Stimulated activated CD4-positive, alpha-beta T cell treated with anti-CD3 and anti-CD28 coated beads, Interleukin-12 subunit alpha, Interleukin-12 subunit beta, amount 100 ng/mL, for 4 hours (primary cell): ENCODE data around the gene TIMM8B.
"Not testable (repeated sequence)": the region's sequence is repeated elsewhere in the genome, so short reads cannot be mapped to it uniquely, and the experiment has no call there.

Experiments
- DNase-seq: peaks from one replicate; pipeline ENCODE4 v3.0.0-alpha.2; 2020

TIMM8B gene

GRCh38 chr11:112073941-112074811 lies 12.4 kb downstream of the TIMM8B start, which contains the start of the genes NKAPD1 and PIH1D2:
Gene NKAPD1, plus strand, starts transcription at chr11:112074299. Its CDS starts 1,276 bp downstream, at chr11:112075575.
Gene PIH1D2, minus strand, starts transcription at chr11:112074017. Its CDS starts 843 bp downstream, at chr11:112073174.
- peak; percentile 67 for DNase-seq

GRCh38 chr11:112062923-112063322 lies 23.6 kb downstream of the TIMM8B start:
- DNase-seq = no peak

GRCh38 chr11:112058103-112058502 lies 28.5 kb downstream of the TIMM8B start:
- no peak for DNase-seq

GRCh38 chr11:112057170-112057569 lies 29.4 kb downstream of the TIMM8B start:
- DNase-seq = no peak

- no peak for DNase-seq
Measured at GRCh38 chr11:112051768-112052167, 34.8 kb downstream of the TIMM8B start.

- no peak for DNase-seq
Measured at GRCh38 chr11:112050721-112051120, 35.8 kb downstream of the TIMM8B start.

- no peak for DNase-seq
Measured at GRCh38 chr11:112049777-112050176, 36.8 kb downstream of the TIMM8B start.

GRCh38 chr11:112048256-112048655 lies 38.3 kb downstream of the TIMM8B start:
- DNase-seq = not testable (repeated sequence)

- DNase-seq = not testable (repeated sequence)
Measured at GRCh38 chr11:112046647-112047046, 39.9 kb downstream of the TIMM8B start.

GRCh38 chr11:112044961-112045360 lies 41.6 kb downstream of the TIMM8B start:
- no peak for DNase-seq

- no peak for DNase-seq
Measured at GRCh38 chr11:112042961-112043304, 43.6 kb downstream of the TIMM8B start.

GRCh38 chr11:112042161-112042960 lies 44.2 kb downstream of the TIMM8B start:
- DNase-seq = no peak

- no peak for DNase-seq
Measured at GRCh38 chr11:112037527-112037926, 49.0 kb downstream of the TIMM8B start.
